ENCODE measurements around the gene POLA2.
A peak's percentile ranks its signal among the peaks of the same experiment; 100 is the strongest.
"Not testable (repeated sequence)": the region's sequence is repeated elsewhere in the genome, so short reads cannot be mapped to it uniquely, and the experiment has no call there.

Gene POLA2

GRCh38 chr11:65308281-65308891 lies 46.6 kb downstream of the POLA2 start:
- no peak for DNase-seq (ENCODE audit: low read depth)

GRCh38 chr11:65309006-65309405 lies 47.2 kb downstream of the POLA2 start:
- no peak for DNase-seq (ENCODE audit: low read depth)

GRCh38 chr11:65310215-65310614 lies 48.5 kb downstream of the POLA2 start:
- DNase-seq (ENCODE audit: low read depth) = no peak

GRCh38 chr11:65310736-65311135 lies 49.0 kb downstream of the POLA2 start:
- DNase-seq (ENCODE audit: low read depth) = no peak

GRCh38 chr11:65311170-65311678 lies 49.5 kb downstream of the POLA2 start:
- no peak for DNase-seq (ENCODE audit: low read depth)

- peak; percentile 55 for DNase-seq (ENCODE audit: low read depth)
Measured at GRCh38 chr11:65314501-65315203, 52.9 kb downstream of the POLA2 start, which contains the start of gene CDC42EP2. Gene CDC42EP2, plus strand, starts transcription at chr11:65314866. Its CDS starts 6,033 bp downstream, at chr11:65320899.

GRCh38 chr11:65315204-65315865 lies 53.6 kb downstream of the POLA2 start:
- peak; percentile 49 for DNase-seq (ENCODE audit: low read depth)

- no peak for DNase-seq (ENCODE audit: low read depth)
Measured at GRCh38 chr11:65315866-65316226, 54.1 kb downstream of the POLA2 start.

GRCh38 chr11:65316227-65317024 lies 54.7 kb downstream of the POLA2 start:
- no peak for DNase-seq (ENCODE audit: low read depth)

- DNase-seq (ENCODE audit: low read depth) = no peak
Measured at GRCh38 chr11:65317025-65317786, 55.4 kb downstream of the POLA2 start.

GRCh38 chr11:65320386-65321075 lies 58.8 kb downstream of the POLA2 start:
- DNase-seq (ENCODE audit: low read depth) = no peak

- DNase-seq (ENCODE audit: low read depth) = no peak
Measured at GRCh38 chr11:65321076-65321475, 59.3 kb downstream of the POLA2 start.

- no peak for DNase-seq (ENCODE audit: low read depth)
Measured at GRCh38 chr11:65321828-65322485, 60.2 kb downstream of the POLA2 start.

GRCh38 chr11:65323813-65324212 lies 62.1 kb downstream of the POLA2 start:
- no peak for DNase-seq (ENCODE audit: low read depth)

- no peak for DNase-seq (ENCODE audit: low read depth)
Measured at GRCh38 chr11:65325435-65325834, 63.7 kb downstream of the POLA2 start.

GRCh38 chr11:65327021-65327420 lies 65.3 kb downstream of the POLA2 start:
- no peak for DNase-seq (ENCODE audit: low read depth)

- DNase-seq (ENCODE audit: low read depth) = no peak
Measured at GRCh38 chr11:65329478-65329877, 67.7 kb downstream of the POLA2 start.

- peak; percentile 54 for DNase-seq (ENCODE audit: low read depth)
Measured at GRCh38 chr11:65329944-65330403, 68.2 kb downstream of the POLA2 start.

- no peak for DNase-seq (ENCODE audit: low read depth)
Measured at GRCh38 chr11:65330544-65330943, 68.8 kb downstream of the POLA2 start.

GRCh38 chr11:65332591-65332990 lies 70.8 kb downstream of the POLA2 start:
- not testable (repeated sequence) for DNase-seq (ENCODE audit: low read depth)
